SK-N-MC (cell line): ENCODE measurements around the gene AGT.

ENCODE experiments used
- DNase-seq: peaks from one replicate; pipeline ENCODE4 v3.0.0-alpha.2; 2011; ENCODE audit warnings: low read depth, low spot score
- H3K27ac ChIP-seq: fragments of 200-600 bp; sonication (generic); 2 replicates; pipeline ENCODE4 v1.5.1; 2016; ENCODE audit warnings: mixed run types
- H3K36me3 ChIP-seq: fragments of 200-600 bp; sonication (generic); 2 replicates; pipeline ENCODE4 v1.6.1; 2017; ENCODE audit warnings: antibody characterized with exemption, low read length, mixed read lengths; ENCODE audit not compliant: insufficient read depth
- H3K4me3 ChIP-seq: fragments of 200-600 bp; sonication (generic); 2 replicates; pipeline ENCODE4 v1.5.1; 2016
- H3K9ac ChIP-seq: fragments of 200-600 bp; sonication (generic); 2 replicates; pipeline ENCODE4 v1.8.0; 2017; ENCODE audit warnings: mixed run types, mixed read lengths; ENCODE audit not compliant: insufficient read length
- H3K9me3 ChIP-seq: fragments of 200-600 bp; sonication (generic); 2 replicates; pipeline ENCODE4 v1.6.1; 2017; ENCODE audit warnings: low read depth, mild to moderate bottlenecking, antibody characterized with exemption, low read length, moderate library complexity, mixed read lengths
- EZH2 ChIP-seq: fragments of 200-600 bp; sonication (generic); IDR thresholded peaks from one replicate; pipeline ENCODE4 v1.6.1; 2017; ENCODE audit warnings: antibody characterized with exemption
- FOXP2 ChIP-seq: optimal IDR thresholded peaks from 2 replicates; pipeline ENCODE3; 2011; ENCODE audit warnings: mild to moderate bottlenecking, moderate library complexity; ENCODE audit not compliant: insufficient read depth; ENCODE audit errors: extremely low read length, control extremely low read depth
- POLR2AphosphoS5 ChIP-seq: IDR thresholded peaks from 2 replicates; pipeline ENCODE4 v1.6.1; 2012; ENCODE audit warnings: mild to moderate bottlenecking, low read depth, low read length, borderline replicate concordance

AGT gene

DNA sequence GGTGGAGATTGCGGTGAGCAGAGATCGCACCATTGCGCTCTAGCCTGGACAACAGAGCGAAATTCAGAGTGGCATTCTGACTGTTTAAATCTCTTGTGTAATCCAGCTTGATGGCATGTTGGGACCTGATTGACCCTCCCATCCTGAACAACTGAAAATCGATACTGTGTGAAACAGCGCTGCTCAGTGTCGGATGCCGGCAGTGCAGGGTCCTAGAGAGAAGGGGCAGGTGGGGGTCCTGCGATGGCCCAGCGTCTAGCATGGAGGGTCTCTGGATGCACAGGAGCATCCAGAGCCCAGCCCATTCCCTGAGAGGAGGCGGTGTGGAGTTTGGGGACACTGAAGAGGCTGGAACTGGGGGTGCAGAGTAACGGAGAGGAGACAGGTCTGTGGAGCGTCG lies 15.8 kb downstream of the AGT start:
- H3K9ac ChIP-seq, result no peak overlapping the region
- peaks cover 10% of the 10 kb centered on the region for H3K36me3 ChIP-seq
- no peaks in the 10 kb centered on the region for H3K9me3 ChIP-seq
- no peak for DNase-seq
- no peak for TF ChIP-seq POLR2AphosphoS5
- TF ChIP-seq EZH2, result no peak
- TF ChIP-seq FOXP2, result no peak
- no peak overlapping the region for H3K4me3 ChIP-seq
- no peak overlapping the region for H3K27ac ChIP-seq

GRCh38 chr1:230696722-230697437 lies 17.0 kb downstream of the AGT start:
- H3K4me3 ChIP-seq, result no peak overlapping the region
- TF ChIP-seq FOXP2 (no peak), POLR2AphosphoS5 (no peak), EZH2 (no peak)
- H3K9me3 ChIP-seq, result no peaks in the 10 kb centered on the region
- no peak overlapping the region for H3K27ac ChIP-seq
- no peak overlapping the region for H3K9ac ChIP-seq
- DNase-seq, result no peak
- peaks cover 18% of the 10 kb centered on the region for H3K36me3 ChIP-seq

- Histone ChIP-seq H3K9ac (no peak overlapping the region), H3K9me3 (no peaks in the 10 kb centered on the region), H3K27ac (no peak overlapping the region), H3K36me3 (peaks cover 25% of the 10 kb centered on the region), H3K4me3 (no peak overlapping the region)
- no peak for DNase-seq
- TF ChIP-seq FOXP2 (no peak), POLR2AphosphoS5 (no peak), EZH2 (no peak)
Measured at GRCh38 chr1:230696218-230696617, 17.7 kb downstream of the AGT start.

- H3K36me3 ChIP-seq, result peaks cover 30% of the 10 kb centered on the region
- no peak overlapping the region for H3K27ac ChIP-seq
- no peaks in the 10 kb centered on the region for H3K9me3 ChIP-seq
- no peak overlapping the region for H3K4me3 ChIP-seq
- TF ChIP-seq EZH2, result no peak
- TF ChIP-seq POLR2AphosphoS5, result 0 out of 2 replicates have a peak, but pooled peaks have one; percentile 27
- H3K9ac ChIP-seq, result no peak overlapping the region
- DNase-seq, result no peak
Measured at GRCh38 chr1:230694991-230695390, 18.9 kb downstream of the AGT start.

DNA sequence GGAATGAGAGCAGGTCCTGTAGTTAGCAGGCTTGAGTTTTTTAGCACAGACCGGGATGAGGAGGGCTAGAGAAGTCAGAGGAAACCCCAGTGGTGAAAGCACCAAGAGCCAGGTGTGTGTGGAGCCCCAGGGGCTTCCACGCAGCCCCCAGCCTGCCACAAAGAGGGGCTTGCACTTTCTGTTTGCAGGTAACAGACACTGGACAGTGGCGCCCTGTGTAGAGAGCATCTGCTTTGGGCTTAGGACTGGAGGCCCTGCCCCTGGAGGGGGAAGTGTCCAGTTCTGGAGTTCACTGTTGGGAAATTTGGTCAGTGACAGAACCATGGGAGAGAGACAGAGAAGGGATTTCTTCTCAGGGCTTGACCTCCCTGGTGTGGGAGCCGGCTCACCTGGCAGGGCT lies 19.5 kb downstream of the AGT start:
- Histone ChIP-seq H3K9ac (no peak overlapping the region), H3K4me3 (no peak overlapping the region), H3K9me3 (no peaks in the 10 kb centered on the region), H3K27ac (no peak overlapping the region), H3K36me3 (peaks cover 32% of the 10 kb centered on the region)
- no peak for DNase-seq
- TF ChIP-seq FOXP2 (no peak), POLR2AphosphoS5 (no peak), EZH2 (no peak)

GRCh38 chr1:230693777-230694176 lies 20.1 kb downstream of the AGT start:
- TF ChIP-seq POLR2AphosphoS5, result no peak
- no peak for DNase-seq
- no peaks in the 10 kb centered on the region for H3K9me3 ChIP-seq
- H3K36me3 ChIP-seq, result peaks cover 32% of the 10 kb centered on the region
- no peak overlapping the region for H3K4me3 ChIP-seq
- H3K9ac ChIP-seq, result no peak overlapping the region
- no peak overlapping the region for H3K27ac ChIP-seq

DNA sequence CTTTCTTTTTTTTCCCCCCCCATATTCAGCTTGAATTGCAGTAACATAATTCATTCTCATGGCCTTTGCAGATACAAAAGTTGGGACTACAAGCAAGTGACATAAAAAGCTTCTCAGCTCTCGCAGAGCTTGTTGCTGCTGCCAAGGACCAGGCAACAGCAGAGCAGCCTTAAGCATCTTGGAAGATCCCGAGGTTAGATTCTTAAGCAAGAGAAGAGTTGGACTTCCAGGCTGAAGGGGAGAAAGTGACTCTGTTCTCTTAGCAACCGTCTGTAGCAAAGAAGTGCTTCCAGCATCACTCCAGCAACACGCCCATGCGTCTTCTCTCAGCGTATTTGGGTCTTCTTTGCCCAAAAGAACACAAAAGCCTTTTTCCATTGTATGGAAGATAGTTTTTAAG lies 20.7 kb downstream of the AGT start:
- H3K27ac ChIP-seq, result no peak overlapping the region
- peaks cover 35% of the 10 kb centered on the region for H3K36me3 ChIP-seq
- H3K9me3 ChIP-seq, result no peaks in the 10 kb centered on the region
- H3K9ac ChIP-seq, result no peak overlapping the region
- H3K4me3 ChIP-seq, result no peak overlapping the region
- DNase-seq, result no peak
- TF ChIP-seq EZH2 (no peak), POLR2AphosphoS5 (no peak), FOXP2 (no peak)

DNA sequence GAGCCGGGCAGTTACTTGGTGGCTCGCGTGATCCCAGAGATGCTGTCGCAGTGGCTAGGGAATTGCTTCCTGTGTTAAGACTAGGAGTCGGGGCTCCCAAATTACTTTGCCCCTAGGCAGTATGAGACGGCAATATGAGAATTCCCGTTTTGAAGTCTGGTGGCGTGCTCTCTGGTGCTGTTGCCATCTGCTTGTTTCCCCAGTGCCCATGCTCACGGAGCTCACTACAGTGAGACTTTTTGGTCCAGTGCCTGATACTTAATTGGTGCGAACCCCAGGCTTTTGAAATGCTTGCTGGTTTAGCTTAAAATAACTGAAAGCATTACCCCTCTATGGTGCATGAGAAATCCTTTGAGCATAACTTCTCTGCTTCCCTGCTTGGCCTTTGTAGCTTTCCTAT lies 22.3 kb downstream of the AGT start:
- no peak overlapping the region for H3K4me3 ChIP-seq
- TF ChIP-seq EZH2 (no peak), POLR2AphosphoS5 (no peak), FOXP2 (no peak)
- no peak for DNase-seq
- H3K36me3 ChIP-seq, result peaks cover 48% of the 10 kb centered on the region
- H3K9me3 ChIP-seq, result no peaks in the 10 kb centered on the region
- no peak overlapping the region for H3K9ac ChIP-seq
- H3K27ac ChIP-seq, result no peak overlapping the region

- Histone ChIP-seq H3K36me3 (peaks cover 56% of the 10 kb centered on the region), H3K9me3 (no peaks in the 10 kb centered on the region), H3K27ac (no peak overlapping the region), H3K9ac (no peak overlapping the region), H3K4me3 (no peak overlapping the region)
- no peak for DNase-seq
- no peak for TF ChIP-seq EZH2
- no peak for TF ChIP-seq POLR2AphosphoS5
- TF ChIP-seq FOXP2, result no peak
Measured at GRCh38 chr1:230690101-230690500, 23.8 kb downstream of the AGT start.
